Measurements from ENCODE around the gene SLC39A2.

The SLC39A2 gene

GRCh38 chr14:21049271-21049673, 50.2 kb downstream of the SLC39A2 start:
- no peak for DNase-seq

- DNase-seq: no peak
These were observed 51.5 kb downstream of the SLC39A2 start for GRCh38 chr14:21050597-21050996.

Data from inflammatory macrophage treated with lipopolysaccharide for 1 hour (primary cell).